Measurements from ENCODE around the gene CD44. TPM values are rescaled to one million over a fixed set of nuclear protein-coding genes. Genes with fewer than 3 reads are reported as not detected.
A peak's percentile ranks its signal among the peaks of the same experiment; 100 is the strongest.

CD44 gene
- polyA plus RNA-seq, 1 of the 3 experiments (the other 2 are of a cell fraction): 457 TPM

GRCh38 chr11:35163702-35164496 lies 24.9 kb downstream of the CD44 start:
- POLR2A ChIA-PET: no interaction called here
- H3K4me2 ChIP-seq: no peak overlapping the region

GRCh38 chr11:35165030-35165422 lies 26.1 kb downstream of the CD44 start:
- Histone ChIP-seq H3K9me3 (no peaks in the 10 kb centered on the region), H2AFZ (ENCODE audit: low read depth) (no peak overlapping the region), H3K4me1 (ENCODE audit: control insufficient read depth in 1 of 2, insufficient read depth in 2 of 2, low read depth in 1 of 2, low read length in 1 of 2) (peaks cover 17 to 50% of the 10 kb centered on the region in 2 experiments), H3K79me2 (ENCODE audit: insufficient read depth) (peaks cover 96% of the 10 kb centered on the region), H3K27me3 (ENCODE audit: insufficient read depth) (no peaks in the 10 kb centered on the region), H3K27ac (ENCODE audit: low read depth in 2 of 2, low read length in 1 of 2) (peak overlapping the region in 1 of 2 experiments; percentile 96; a peak in 2 of 4 replicates), H3K36me3 (replicated peaks in 1 of 2; ENCODE audit: control insufficient read depth in 1 of 2, insufficient read depth in 2 of 2, low read length in 1 of 2) (peaks cover 0 to 23% of the 10 kb centered on the region in 2 experiments), H3F3A (replicated peaks; ENCODE audit: insufficient read depth) (peaks cover 62% of the 10 kb centered on the region), H3K9me2 (no peaks in the 10 kb centered on the region), H3K9ac (0 out of 2 replicates have a peak overlapping the region, but pooled peaks have one; percentile 55), H3K4me3 (ENCODE audit: low read depth in 2 of 2, low read length in 1 of 2) (no peak overlapping the region), H4K20me1 (ENCODE audit: insufficient read depth) (peaks cover 4% of the 10 kb centered on the region; the same call in 1 of the 2 replicates), H3K4me2 (peak overlapping the region; percentile 72)
- no peak for DNase-seq
- WGBS (ENCODE audit: low lambda C conversion rate): 80% methylated on average over 1 of the region's 1 CpG
- POLR2A ChIA-PET: no interaction called here
- peak; percentile 30; the same call in 1 of the 2 replicates for TF ChIP-seq PBX3 (IDR thresholded peaks at IDR 0.05)
- TF ChIP-seq CHD2 (IDR thresholded peaks at IDR 0.05; ENCODE audit: low read length, partially characterized antibody): no peak
- no peak for TF ChIP-seq REST (IDR thresholded peaks at IDR 0.05; ENCODE audit: low read depth, low read length)
- no peak for TF ChIP-seq EZH2phosphoT487 (IDR thresholded peaks at IDR 0.05; ENCODE audit: borderline replicate concordance, low read depth)
- no peak for TF ChIP-seq RFX5 (IDR thresholded peaks at IDR 0.05; ENCODE audit: low read length)
- TF ChIP-seq GABPA (IDR thresholded peaks at IDR 0.05; ENCODE audit: low read depth): no peak
- no peak for TF ChIP-seq TCF12 (IDR thresholded peaks at IDR 0.05)
- CTCF ChIA-PET: no interaction called here

More at GRCh38 chr11:35163702-35164496, 24.9 kb downstream of the CD44 start:
- H3K9me2 ChIP-seq: no peaks in the 10 kb centered on the region
- H3K9me3 ChIP-seq: no peaks in the 10 kb centered on the region
- peaks cover 15% of the 10 kb centered on the region for H4K20me1 ChIP-seq (ENCODE audit: insufficient read depth)
- no peak overlapping the region for H3K4me3 ChIP-seq (ENCODE audit: low read depth in 2 of 2, low read length in 1 of 2)
- CTCF ChIA-PET: interaction anchor here (0.7 to 1.8 kb wide), 5 partner anchors 9 to 142 kb away, joined by 3 to 5 read pairs (median 3); no protein-coding TSS in a partner anchor
- WGBS (ENCODE audit: low lambda C conversion rate): 91% methylated on average over 3 of the region's 3 CpGs
- H3K36me3 ChIP-seq (replicated peaks in 1 of 2; ENCODE audit: control insufficient read depth in 1 of 2, insufficient read depth in 2 of 2, low read length in 1 of 2): peaks cover 0 to 14% of the 10 kb centered on the region in 2 experiments
- H3K27ac ChIP-seq (ENCODE audit: low read depth in 2 of 2, low read length in 1 of 2): peak overlapping the region in 1 of 2 experiments; percentile 96; a peak in 2 of 4 replicates
- TF ChIP-seq RCOR1 (IDR thresholded peaks at IDR 0.05; ENCODE audit: low read length): no peak
- peak; percentile 41 for TF ChIP-seq CTCF (IDR thresholded peaks at IDR 0.05)
- DNase-seq: no peak
- no peaks in the 10 kb centered on the region for H3K27me3 ChIP-seq (ENCODE audit: insufficient read depth)
- H3K9ac ChIP-seq: no peak overlapping the region
- peaks cover 27 to 49% of the 10 kb centered on the region in 2 experiments for H3K4me1 ChIP-seq (ENCODE audit: control insufficient read depth in 1 of 2, insufficient read depth in 2 of 2, low read depth in 1 of 2, low read length in 1 of 2)
- H3F3A ChIP-seq (replicated peaks; ENCODE audit: insufficient read depth): peaks cover 61% of the 10 kb centered on the region
- no peak overlapping the region for H2AFZ ChIP-seq (ENCODE audit: low read depth)
- peaks cover 96% of the 10 kb centered on the region for H3K79me2 ChIP-seq (ENCODE audit: insufficient read depth)
